Ovary (tissue), 3 donors: Measurements from ENCODE around the gene ALOX12B.

Experiments used
- CTCF ChIP-seq, 3 donors: fragments of 450-650 bp in 2 of 3; fragments of 200-600 bp in 1 of 3; IDR thresholded peaks; one replicate each; pipeline versions ENCODE4 v1.5.1 to v1.8.0; 2016 to 2022; ENCODE audit warnings: antibody characterized with exemption in 3 of 3, mild to moderate bottlenecking in 1 of 3
- EP300 ChIP-seq: sonication (generic); formaldehyde crosslinking; IDR thresholded peaks from one replicate; pipeline ENCODE4 v1.6.1; 2017; ENCODE audit warnings: antibody characterized with exemption
- POLR2A ChIP-seq: fragments of 450-650 bp; IDR thresholded peaks from one replicate; pipeline ENCODE4 v1.6.1; 2017; ENCODE audit warnings: antibody characterized with exemption, mild to moderate bottlenecking, moderate library complexity
- donor health status: DM: no; HTN: no; CAD: no.

GRCh38 chr17:8032442-8032841, 55.1 kb downstream of the ALOX12B start:
- TF ChIP-seq CTCF (IDR thresholded peaks at IDR 0.05) (no peak), EP300 (no peak), POLR2A (no peak)
